SKM-1 (cell line): ENCODE data around the gene NUP160.
"Not testable (repeated sequence)": the region's sequence is repeated elsewhere in the genome, so short reads cannot be mapped to it uniquely, and the experiment has no call there.

Experiments used
- DNase-seq: peaks from one replicate; lab custom pipeline; 2025; ENCODE audit not compliant: unreplicated experiment; lab: John Stamatoyannopoulos, UW

The NUP160 gene

GRCh38 chr11:47797633-47798032 lies 50.5 kb downstream of the NUP160 start:
- DNase-seq: no peak

GRCh38 chr11:47791774-47792430 lies 56.2 kb downstream of the NUP160 start:
- no peak for DNase-seq

- not testable (repeated sequence) for DNase-seq
Observed at GRCh38 chr11:47790017-47790416, 58.1 kb downstream of the NUP160 start.

GRCh38 chr11:47788181-47788580 lies 60.0 kb downstream of the NUP160 start:
- DNase-seq: no peak

- no peak for DNase-seq
Observed at GRCh38 chr11:47786373-47786772, 61.8 kb downstream of the NUP160 start.

- DNase-seq: no peak
Observed at GRCh38 chr11:47784785-47785381, 63.3 kb downstream of the NUP160 start.

- DNase-seq: no peak
Observed at GRCh38 chr11:47783087-47783610, 65.0 kb downstream of the NUP160 start.

- DNase-seq: no peak
Observed at GRCh38 chr11:47778878-47779483, 69.2 kb downstream of the NUP160 start.

GRCh38 chr11:47775240-47775869 lies 72.8 kb downstream of the NUP160 start:
- no peak for DNase-seq

GRCh38 chr11:47773882-47774281 lies 74.3 kb downstream of the NUP160 start:
- DNase-seq: no peak

- not testable (repeated sequence) for DNase-seq
Observed at GRCh38 chr11:47769556-47769955, 78.6 kb downstream of the NUP160 start.

- no peak for DNase-seq
Observed at GRCh38 chr11:47768101-47768612, 80.0 kb downstream of the NUP160 start.

GRCh38 chr11:47766509-47767227 lies 81.5 kb downstream of the NUP160 start:
- DNase-seq: no peak

GRCh38 chr11:47765086-47765485 lies 83.1 kb downstream of the NUP160 start:
- DNase-seq: no peak

GRCh38 chr11:47759291-47759690 lies 88.9 kb downstream of the NUP160 start:
- DNase-seq: not testable (repeated sequence)

GRCh38 chr11:47756208-47756607 lies 91.9 kb downstream of the NUP160 start:
- no peak for DNase-seq

GRCh38 chr11:47750725-47751124 lies 97.4 kb downstream of the NUP160 start:
- DNase-seq: no peak

- not testable (repeated sequence) for DNase-seq
Observed at GRCh38 chr11:47742494-47742893, 105.7 kb downstream of the NUP160 start.

- DNase-seq: not testable (repeated sequence)
Observed at GRCh38 chr11:47737817-47738216, 110.3 kb downstream of the NUP160 start.

- no peak for DNase-seq
Observed at GRCh38 chr11:47732271-47732670, 115.9 kb downstream of the NUP160 start.

- DNase-seq: no peak
Observed at GRCh38 chr11:47731475-47731874, 116.7 kb downstream of the NUP160 start.
